Esophagus mucosa (tissue), 1 donor: ENCODE measurements around the gene DGKB. TPM values are rescaled to one million over a fixed set of nuclear protein-coding genes. Genes with fewer than 3 reads are reported as not detected.
"Not testable (repeated sequence)": the region's sequence is repeated elsewhere in the genome, so short reads cannot be mapped to it uniquely, and the experiment has no call there.

Source experiments
- ATAC-seq: fragments of 200-7000 bp; cut with Tn5 transposase; one replicate; pipeline ENCODE4 v1.9.1; 2020
- total RNA-seq: library from RNA; stranded (reverse); gene quantifications from one replicate; pipeline ENCODE4 v1.2.4, GENCODE V29; 2023
- donor health status: DM: yes; HTN: yes; CAD: no.

The DGKB gene
- total RNA-seq, 1 donor from 2014 or later = 0.08 TPM

GRCh38 chr7:14570750-14571607, 331.6 kb downstream of the DGKB start:
- ATAC-seq = no peak

- no peak for ATAC-seq
These were observed 350.5 kb downstream of the DGKB start for GRCh38 chr7:14552060-14552459.

GRCh38 chr7:14551310-14551709, 351.2 kb downstream of the DGKB start:
- no peak for ATAC-seq

GRCh38 chr7:14542624-14543023, 359.9 kb downstream of the DGKB start:
- no peak for ATAC-seq

GRCh38 chr7:14521183-14521582, 381.4 kb downstream of the DGKB start:
- no peak for ATAC-seq

GRCh38 chr7:14510268-14510667, 392.3 kb downstream of the DGKB start:
- ATAC-seq = no peak

- ATAC-seq = peak; percentile 80
These were observed 394.9 kb downstream of the DGKB start for GRCh38 chr7:14507617-14508016.

- ATAC-seq = no peak
These were observed 396.6 kb downstream of the DGKB start for GRCh38 chr7:14505906-14506305.

- no peak for ATAC-seq
These were observed 398.4 kb downstream of the DGKB start for GRCh38 chr7:14504134-14504533.

GRCh38 chr7:14503623-14504022, 398.9 kb downstream of the DGKB start:
- ATAC-seq = no peak

- ATAC-seq = peak; percentile 89
These were observed 401.1 kb downstream of the DGKB start for GRCh38 chr7:14501436-14501835.

GRCh38 chr7:14497390-14497789, 405.2 kb downstream of the DGKB start:
- ATAC-seq = no peak

- no peak for ATAC-seq
These were observed 406.9 kb downstream of the DGKB start for GRCh38 chr7:14495633-14496032.

- no peak for ATAC-seq
These were observed 414.7 kb downstream of the DGKB start for GRCh38 chr7:14487701-14488395.

- ATAC-seq = no peak
These were observed 418.9 kb downstream of the DGKB start for GRCh38 chr7:14483663-14484062.

GRCh38 chr7:14480281-14480680, 422.3 kb downstream of the DGKB start:
- ATAC-seq = no peak

- ATAC-seq = no peak
These were observed 423.6 kb downstream of the DGKB start for GRCh38 chr7:14478834-14479510.

- ATAC-seq = not testable (repeated sequence)
These were observed 440.8 kb downstream of the DGKB start for GRCh38 chr7:14461716-14462115.

- ATAC-seq = not testable (repeated sequence)
These were observed 443.7 kb downstream of the DGKB start for GRCh38 chr7:14458846-14459245.

GRCh38 chr7:14457568-14458453, 444.7 kb downstream of the DGKB start:
- peak; percentile 74 for ATAC-seq

GRCh38 chr7:14449291-14449690, 453.3 kb downstream of the DGKB start:
- no peak for ATAC-seq

GRCh38 chr7:14446829-14447228, 455.7 kb downstream of the DGKB start:
- peak; percentile 70 for ATAC-seq
